GM12891 (cell line): ENCODE data around the gene PRKCA.
"Not testable (repeated sequence)": the region's sequence is repeated elsewhere in the genome, so short reads cannot be mapped to it uniquely, and the experiment has no call there.

Experiments used
- DNase-seq: peaks from one replicate; pipeline ENCODE4 v3.0.0; 2011; ENCODE audit warnings: low spot score; ENCODE audit not compliant: insufficient read length
- FAIRE-seq: peaks from 2 replicates; lab custom pipeline; 2011; peaks lifted over from hg19 to GRCh38; lab: Jason Lieb, UNC
- PAX5 ChIP-seq: IDR thresholded peaks from 2 replicates; pipeline ENCODE4 v1.6.1; 2011; ENCODE audit warnings: low read length, moderate library complexity, mild to moderate bottlenecking; ENCODE audit not compliant: insufficient read depth, severe bottlenecking
- POLR2A ChIP-seq: IDR thresholded peaks from 2 replicates; pipeline ENCODE4 v1.6.1; 2011; ENCODE audit warnings: low read depth, low read length, control low read depth
- POLR2AphosphoS5 ChIP-seq: IDR thresholded peaks from 2 replicates; pipeline ENCODE4 v1.6.1; 2011; ENCODE audit warnings: low read depth, low read length, control low read depth
- POU2F2 ChIP-seq: IDR thresholded peaks from 2 replicates; pipeline ENCODE4 v1.6.1; 2011; ENCODE audit warnings: low read depth, mild to moderate bottlenecking, control low read depth, low read length, moderate library complexity
- SPI1 ChIP-seq: IDR thresholded peaks from 2 replicates; pipeline ENCODE4 v1.6.1; 2011; ENCODE audit warnings: low read depth, low read length, control low read depth
- TAF1 ChIP-seq: IDR thresholded peaks from 2 replicates; pipeline ENCODE4 v1.6.1; 2011; ENCODE audit warnings: low read depth, low read length, control low read depth

The PRKCA gene

GRCh38 chr17:66720027-66720426 lies 417.6 kb downstream of the PRKCA start:
- DNase-seq, result no peak
- TF ChIP-seq POLR2A (no peak), POLR2AphosphoS5 (no peak), SPI1 (no peak), TAF1 (no peak), POU2F2 (no peak)
- no peak for FAIRE-seq

- TF ChIP-seq PAX5, result no peak
- no peak for TF ChIP-seq POLR2A
- no peak for TF ChIP-seq POU2F2
- TF ChIP-seq POLR2AphosphoS5, result no peak
- no peak for DNase-seq
- no peak for FAIRE-seq
Observed at GRCh38 chr17:66720567-66720966, 418.2 kb downstream of the PRKCA start.

- no peak for TF ChIP-seq SPI1
- no peak for TF ChIP-seq POLR2AphosphoS5
- TF ChIP-seq POU2F2, result no peak
- TF ChIP-seq TAF1, result no peak
- no peak for TF ChIP-seq POLR2A
- TF ChIP-seq PAX5, result no peak
- DNase-seq (no peak), FAIRE-seq (no peak)
Observed at GRCh38 chr17:66722341-66722740, 419.9 kb downstream of the PRKCA start.

GRCh38 chr17:66724581-66725341 lies 422.3 kb downstream of the PRKCA start:
- FAIRE-seq (no peak), DNase-seq (no peak)
- TF ChIP-seq SPI1 (no peak), POLR2A (no peak), PAX5 (no peak)

- DNase-seq, FAIRE-seq: not testable (repeated sequence)
Observed at GRCh38 chr17:66725438-66725837, 423.0 kb downstream of the PRKCA start.

- FAIRE-seq, result no peak
- TF ChIP-seq POLR2AphosphoS5 (no peak), TAF1 (no peak), POU2F2 (no peak), SPI1 (no peak)
- DNase-seq, result no peak
Observed at GRCh38 chr17:66725956-66726355, 423.5 kb downstream of the PRKCA start.

GRCh38 chr17:66726371-66726770 lies 424.0 kb downstream of the PRKCA start:
- no peak for FAIRE-seq
- no peak for TF ChIP-seq SPI1
- no peak for TF ChIP-seq POU2F2
- TF ChIP-seq PAX5, result no peak
- TF ChIP-seq POLR2A, result no peak
- no peak for TF ChIP-seq TAF1
- TF ChIP-seq POLR2AphosphoS5, result no peak

GRCh38 chr17:66726846-66727245 lies 424.4 kb downstream of the PRKCA start:
- TF ChIP-seq POLR2AphosphoS5 (no peak), TAF1 (no peak), POLR2A (no peak), SPI1 (no peak), POU2F2 (no peak), PAX5 (no peak)
- FAIRE-seq (no peak), DNase-seq (no peak)

More at GRCh38 chr17:66726371-66726770, 424.0 kb downstream of the PRKCA start:
- no peak for DNase-seq

GRCh38 chr17:66727634-66728570 lies 425.5 kb downstream of the PRKCA start:
- FAIRE-seq (peak; percentile 66), DNase-seq (peak; percentile 53)
- TF ChIP-seq SPI1, result no peak
- no peak for TF ChIP-seq PAX5
- TF ChIP-seq TAF1, result no peak
- TF ChIP-seq POU2F2, result no peak
- no peak for TF ChIP-seq POLR2AphosphoS5
- TF ChIP-seq POLR2A, result no peak

- TF ChIP-seq SPI1 (no peak), TAF1 (no peak), PAX5 (no peak), POLR2A (no peak), POLR2AphosphoS5 (no peak)
Observed at GRCh38 chr17:66730461-66730923, 428.1 kb downstream of the PRKCA start.

GRCh38 chr17:66733759-66734158 lies 431.3 kb downstream of the PRKCA start:
- DNase-seq (no peak), FAIRE-seq (no peak)
- TF ChIP-seq PAX5, result no peak
- TF ChIP-seq POLR2AphosphoS5, result no peak
- TF ChIP-seq POU2F2, result no peak
- TF ChIP-seq SPI1, result no peak
- no peak for TF ChIP-seq POLR2A
- TF ChIP-seq TAF1, result no peak

More at GRCh38 chr17:66730461-66730923, 428.1 kb downstream of the PRKCA start:
- FAIRE-seq, result no peak
- DNase-seq, result no peak
